ENCODE measurements around the gene ZNF556. TPM values are rescaled to one million over a fixed set of nuclear protein-coding genes. Genes with fewer than 3 reads are reported as not detected.

ZNF556 gene
- total and polyA plus RNA-seq, 2 experiments from 2014 or later = 0.03 TPM; not detected in 1

- TF ChIP-seq EZH2 (IDR thresholded peaks at IDR 0.05; ENCODE audit: borderline replicate concordance) (no peak), EZH2phosphoT487 (IDR thresholded peaks at IDR 0.05; ENCODE audit: low read depth, severe bottlenecking, unreplicated experiment) (no peak), CTCF (IDR thresholded peaks at IDR 0.05; ENCODE audit: poor library complexity) (no peak)
- 96% methylated on average over 13 of the region's 13 CpGs for WGBS (ENCODE audit: low lambda C conversion rate, missing lambda C conversion rate)
- Histone ChIP-seq H3K4me2 (no peak overlapping the region), H3K9me2 (replicated peaks; ENCODE audit: insufficient read depth) (no peaks in the 10 kb centered on the region), H3K4me3 (no peak overlapping the region), H3K36me3 (replicated peaks; ENCODE audit: insufficient read depth, low read depth) (peaks cover 6% of the 10 kb centered on the region), H3K27ac (no peak overlapping the region), H2AFZ (no peak overlapping the region), H3K4me1 (ENCODE audit: insufficient read depth) (no peaks in the 10 kb centered on the region), H3K9me3 (ENCODE audit: low read depth) (peaks cover 9% of the 10 kb centered on the region), H3K27me3 (no peaks in the 10 kb centered on the region), H4K20me1 (ENCODE audit: insufficient read depth, poor library complexity, severe bottlenecking) (no peaks in the 10 kb centered on the region), H3K79me2 (no peaks in the 10 kb centered on the region)
- DNase-seq (ENCODE audit: low spot score) = no peak
These were observed 39.2 kb upstream of the ZNF556 start for GRCh38 chr19:2827840-2828489.

- no peak for DNase-seq (ENCODE audit: low spot score)
These were observed 32.8 kb upstream of the ZNF556 start for GRCh38 chr19:2834294-2834871.

GRCh38 chr19:2837430-2837829, 29.7 kb upstream of the ZNF556 start:
- WGBS (ENCODE audit: low lambda C conversion rate, missing lambda C conversion rate) = 72% methylated on average over 4 of the region's 4 CpGs
- no peaks in the 10 kb centered on the region for H4K20me1 ChIP-seq (ENCODE audit: insufficient read depth, poor library complexity, severe bottlenecking)

More at GRCh38 chr19:2834294-2834871, 32.8 kb upstream of the ZNF556 start:
- H3K27me3 ChIP-seq = no peaks in the 10 kb centered on the region
- no peak overlapping the region for H2AFZ ChIP-seq
- no peaks in the 10 kb centered on the region for H3K9me2 ChIP-seq (replicated peaks; ENCODE audit: insufficient read depth)
- no peak overlapping the region for H3K4me3 ChIP-seq
- H3K4me2 ChIP-seq = no peak overlapping the region
- peaks cover 34% of the 10 kb centered on the region for H3K9me3 ChIP-seq (ENCODE audit: low read depth)
- H3K27ac ChIP-seq = no peak overlapping the region
- H3K36me3 ChIP-seq (replicated peaks; ENCODE audit: insufficient read depth, low read depth) = peaks cover 7% of the 10 kb centered on the region
- TF ChIP-seq CTCF (IDR thresholded peaks at IDR 0.05; ENCODE audit: poor library complexity) (no peak), EZH2 (IDR thresholded peaks at IDR 0.05; ENCODE audit: borderline replicate concordance) (no peak), EZH2phosphoT487 (IDR thresholded peaks at IDR 0.05; ENCODE audit: low read depth, severe bottlenecking, unreplicated experiment) (no peak)
- H4K20me1 ChIP-seq (ENCODE audit: insufficient read depth, poor library complexity, severe bottlenecking) = no peaks in the 10 kb centered on the region
- 97% methylated on average over 19 of the region's 19 CpGs for whole genome bisulfite sequencing (ENCODE audit: low lambda C conversion rate, missing lambda C conversion rate)
- H3K79me2 ChIP-seq = no peaks in the 10 kb centered on the region
- no peaks in the 10 kb centered on the region for H3K4me1 ChIP-seq (ENCODE audit: insufficient read depth)

More at GRCh38 chr19:2837430-2837829, 29.7 kb upstream of the ZNF556 start:
- H3K4me2 ChIP-seq = no peak overlapping the region
- peaks cover 8% of the 10 kb centered on the region for H3K79me2 ChIP-seq
- H3K36me3 ChIP-seq (replicated peaks; ENCODE audit: insufficient read depth, low read depth) = peaks cover 6% of the 10 kb centered on the region
- peaks cover 31% of the 10 kb centered on the region for H3K9me3 ChIP-seq (ENCODE audit: low read depth)
- no peak overlapping the region for H3K27ac ChIP-seq
- H3K27me3 ChIP-seq = no peaks in the 10 kb centered on the region
- peaks cover 1% of the 10 kb centered on the region for H3K4me1 ChIP-seq (ENCODE audit: insufficient read depth)
- no peak overlapping the region for H3K4me3 ChIP-seq
- H3K9me2 ChIP-seq (replicated peaks; ENCODE audit: insufficient read depth) = no peaks in the 10 kb centered on the region
- DNase-seq (ENCODE audit: low spot score) = no peak
- no peak overlapping the region for H2AFZ ChIP-seq
- TF ChIP-seq EZH2phosphoT487 (IDR thresholded peaks at IDR 0.05; ENCODE audit: low read depth, severe bottlenecking, unreplicated experiment) (no peak), CTCF (IDR thresholded peaks at IDR 0.05; ENCODE audit: poor library complexity) (no peak), EZH2 (IDR thresholded peaks at IDR 0.05; ENCODE audit: borderline replicate concordance) (no peak)

Measured in hepatocyte (in vitro differentiated cells).